Measurements from ENCODE around the gene KCTD1. TPM values are rescaled to one million over a fixed set of nuclear protein-coding genes. Genes with fewer than 3 reads are reported as not detected.

Gene KCTD1
- total and polyA plus RNA-seq, 2 of the 8 experiments (the other 6 are each of a cell fraction or from before 2014, with no cell fraction given): 7.7 to 14.0 TPM

DNA sequence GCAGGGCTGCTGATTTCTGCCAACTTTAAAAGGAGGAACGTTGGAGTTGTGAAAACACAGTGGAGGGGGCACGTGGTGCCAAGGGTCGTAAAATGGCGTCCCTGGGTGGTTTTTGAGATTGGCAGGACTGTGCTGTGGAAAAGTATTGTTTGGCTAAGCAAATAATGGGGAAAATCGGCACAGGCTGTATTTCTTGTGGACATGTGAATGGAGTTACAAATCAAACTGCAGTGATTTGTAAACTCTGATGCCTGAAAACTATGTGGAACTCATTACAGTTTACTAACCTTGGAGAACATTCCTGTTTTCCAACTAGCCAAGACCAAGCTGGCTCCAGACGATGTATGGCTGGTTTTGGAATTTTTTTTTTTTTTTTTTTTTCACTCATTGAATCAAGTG is 68.7 kb downstream of the KCTD1 start:
- Histone ChIP-seq H3K79me1 (ENCODE audit: low read depth, low read length) (no peaks in the 10 kb centered on the region), H3K4me3 (ENCODE audit: extremely low read depth in 1 of 4, insufficient read depth in 2 of 4, low read depth in 3 of 4, low read length in 4 of 4) (peak overlapping the region in 1 of 4 experiments; percentile 42; a peak in 1 of 8 replicates), H4K8ac (ENCODE audit: extremely low read depth, insufficient read depth, low read length) (0 out of 2 replicates have a peak overlapping the region, but pooled peaks have one; percentile 96), H3K4me1 (replicated peaks in 1 of 4; ENCODE audit: control insufficient read depth in 3 of 4, insufficient read depth in 4 of 4, low read length in 3 of 4) (peaks cover 9 to 28% (median 21%) of the 10 kb centered on the region in 4 experiments), H3K23me2 (ENCODE audit: low read depth, low read length) (no peaks in the 10 kb centered on the region), H3K27ac (ENCODE audit: low read depth, low read length) (peak overlapping the region; percentile 38; the same call in 1 of the 2 replicates), H3K36me3 (ENCODE audit: control insufficient read depth in 2 of 4, insufficient read depth in 4 of 4, low read length in 3 of 4) (peaks cover 0 to 5% (median 0%) of the 10 kb centered on the region in 4 experiments; a peak in 1 of 8 replicates), H3K4ac (replicated peaks; ENCODE audit: insufficient read length, low read depth, low read length) (no peak overlapping the region), H3K14ac (ENCODE audit: insufficient read length) (no peak overlapping the region), H2BK20ac (ENCODE audit: low read length) (peak overlapping the region; percentile 97; the same call in 1 of the 2 replicates), H2BK5ac (ENCODE audit: low read depth, low read length) (peak overlapping the region; percentile 86; the same call in 1 of the 2 replicates), H2AK5ac (ENCODE audit: low read depth, low read length) (no peak overlapping the region), H4K5ac (ENCODE audit: insufficient read length, low read depth, low read length) (peak overlapping the region; percentile 78), H2BK15ac (ENCODE audit: low read length) (no peak overlapping the region; the same call in 1 of the 2 replicates), H3K18ac (ENCODE audit: extremely low read depth, low read length) (peak overlapping the region; percentile 97), H2BK12ac (ENCODE audit: low read depth, low read length) (peak overlapping the region; percentile 28; the same call in 1 of the 2 replicates), H4K20me1 (replicated peaks in 1 of 2; ENCODE audit: control insufficient read depth in 1 of 2, insufficient read depth in 2 of 2, low read length in 2 of 2) (no peaks in the 10 kb centered on the region), H3K4me2 (ENCODE audit: insufficient read depth in 1 of 2, low read depth in 2 of 2, low read length in 2 of 2) (peak overlapping the region; percentile 57 to 69; a peak in 3 of 4 replicates), H3K9ac (replicated peaks in 1 of 4; ENCODE audit: extremely low read depth in 1 of 4, low read depth in 3 of 4, low read length in 3 of 4) (no peak overlapping the region), H3K27me3 (replicated peaks in 1 of 4; ENCODE audit: control insufficient read depth in 3 of 4, extremely low read depth in 1 of 4, insufficient read depth in 3 of 4, low read length in 3 of 4) (peaks cover 0 to 1% (median 0%) of the 10 kb centered on the region in 4 experiments; a peak in 1 of 7 replicates), H4K91ac (replicated peaks; ENCODE audit: insufficient read length, low read length) (peak overlapping the region; percentile 93), H2AFZ (ENCODE audit: low read length) (peak overlapping the region; percentile 77; the same call in 1 of the 2 replicates), H3K79me2 (ENCODE audit: control insufficient read depth in 1 of 2, insufficient read depth in 2 of 2, low read length in 2 of 2) (no peaks in the 10 kb centered on the region), H3K9me3 (ENCODE audit: insufficient read depth in 2 of 2, low read depth in 1 of 2, low read length in 1 of 2) (no peaks in the 10 kb centered on the region), H2BK120ac (replicated peaks; ENCODE audit: low read depth, low read length) (peak overlapping the region; percentile 38), H3K56ac (replicated peaks; ENCODE audit: insufficient read length, low read depth, low read length) (peak overlapping the region; percentile 60), H3K23ac (ENCODE audit: insufficient read length) (no peak overlapping the region)
- FAIRE-seq (no peak), DNase-seq (ENCODE audit: low read depth in 1 of 2, low spot score in 2 of 2) (no peak)
- POLR2A ChIA-PET (ENCODE audit: partially characterized antibody): no interaction called here
- CTCF ChIA-PET (ENCODE audit: partially characterized antibody): interaction anchor here (0.6 to 3.0 kb wide), 3 partner anchors 9 to 37 kb away, joined by 3 to 20 read pairs (median 7); no protein-coding TSS in a partner anchor
- TF ChIP-seq CTBP2 (IDR thresholded peaks at IDR 0.05; ENCODE audit: borderline replicate concordance, insufficient read depth, insufficient read length, low read length): no peak
- 61% methylated on average over 6 of the region's 6 CpGs; no CpG with 5 or more reads in 1 of the 2 experiments for WGBS, 2 experiments (ENCODE audit: extremely low coverage in 1 of 2, insufficient coverage in 1 of 2, insufficient read length in 1 of 2, insufficient replicate concordance in 2 of 2, low coverage in 1 of 2, low lambda C conversion rate in 2 of 2, missing lambda C conversion rate in 1 of 2)

Measured in H1 (cell line).